Heart left ventricle (tissue), 13 donors: ENCODE measurements around the gene KIF21B.

ENCODE experiments used
- POLR2A ChIP-seq, 2 donors: fragments of 450-650 bp; IDR thresholded peaks; one replicate each; pipeline ENCODE4 v1.6.1; 2017; ENCODE audit warnings: antibody characterized with exemption in 2 of 2, mild to moderate bottlenecking in 2 of 2, moderate library complexity in 2 of 2
- TF ChIP-seq, protein P1 (sequence below), 12 donors: fragments of 200-600 bp; sonication (generic) in 4 of 12; IDR thresholded peaks; one replicate each; pipeline versions ENCODE4 v1.5.0 to v1.8.0; 2018 to 2022; ENCODE audit warnings: antibody characterized with exemption in 12 of 12, mild to moderate bottlenecking in 5 of 12
- donor health status: ischemic (EF 13 %, LVEDD 7.1; RV severe dilation, severe dysfunction).
- donor health status: DM: no; HTN: yes; CAD: no.
- donor health status: DM: no; HTN: no; CAD: no.
- donor health status: ischemic (EF 25% LVEDD 6.9; RV normal size, moderate dysfunction).
- donor health status: ischemic (EF 25% LVEDD 5.7; RV mildly dilated, moderate dysfunction).
- donor health status: ischemic (EF 35%, LVEDD 5.7; RV mildly dilated, moderate dysfunction).
- donor health status: nonischemic (EF 11% LVEDD 7.7; RV severe dilation, severe dysfunction).
- donor health status: DM: yes; HTN: yes; CAD: no.
- donor health status: PGD.
- donor health status: ischemic (EF 29% LVEDD 5.4; RV normal size, mild dysfunction).
- donor health status: nonischemic (EF 23%, LVEDD 6.1; RV moderate dilation, normal function).

DNA sequence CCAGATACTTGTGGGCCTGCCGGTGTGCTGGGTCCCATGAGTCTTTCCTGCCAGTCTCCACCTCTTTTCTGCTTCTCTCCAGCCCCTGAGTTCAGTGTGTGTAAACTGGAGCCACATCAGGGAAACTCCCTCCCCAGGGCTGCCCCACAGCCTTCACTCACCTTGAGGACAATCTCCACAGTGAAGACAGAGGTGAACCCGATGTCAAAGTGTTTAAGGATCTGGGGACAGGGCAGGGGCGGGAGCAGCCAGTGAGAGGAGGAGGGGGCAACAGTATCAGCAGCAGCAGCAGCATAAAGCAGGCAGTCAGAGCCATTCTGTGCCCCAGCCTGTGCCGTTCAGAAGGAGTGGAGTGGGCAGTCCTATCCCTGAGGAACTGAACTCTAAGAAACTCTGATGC, 45.5 kb upstream of the KIF21B start:
- TF ChIP-seq, protein P1, sequence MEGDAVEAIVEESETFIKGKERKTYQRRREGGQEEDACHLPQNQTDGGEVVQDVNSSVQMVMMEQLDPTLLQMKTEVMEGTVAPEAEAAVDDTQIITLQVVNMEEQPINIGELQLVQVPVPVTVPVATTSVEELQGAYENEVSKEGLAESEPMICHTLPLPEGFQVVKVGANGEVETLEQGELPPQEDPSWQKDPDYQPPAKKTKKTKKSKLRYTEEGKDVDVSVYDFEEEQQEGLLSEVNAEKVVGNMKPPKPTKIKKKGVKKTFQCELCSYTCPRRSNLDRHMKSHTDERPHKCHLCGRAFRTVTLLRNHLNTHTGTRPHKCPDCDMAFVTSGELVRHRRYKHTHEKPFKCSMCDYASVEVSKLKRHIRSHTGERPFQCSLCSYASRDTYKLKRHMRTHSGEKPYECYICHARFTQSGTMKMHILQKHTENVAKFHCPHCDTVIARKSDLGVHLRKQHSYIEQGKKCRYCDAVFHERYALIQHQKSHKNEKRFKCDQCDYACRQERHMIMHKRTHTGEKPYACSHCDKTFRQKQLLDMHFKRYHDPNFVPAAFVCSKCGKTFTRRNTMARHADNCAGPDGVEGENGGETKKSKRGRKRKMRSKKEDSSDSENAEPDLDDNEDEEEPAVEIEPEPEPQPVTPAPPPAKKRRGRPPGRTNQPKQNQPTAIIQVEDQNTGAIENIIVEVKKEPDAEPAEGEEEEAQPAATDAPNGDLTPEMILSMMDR (IDR thresholded peaks at IDR 0.05), result no peak
- TF ChIP-seq POLR2A (IDR thresholded peaks at IDR 0.05), result no peak
